DMS 273 treated with DMSO at 0.1 percent for 48 hours (cell line): ENCODE results near the gene FAM240B.

ENCODE experiments used
- DNase-seq: peaks from one replicate; lab custom pipeline; 2025; lab: John Stamatoyannopoulos, UW

FAM240B gene

DNA sequence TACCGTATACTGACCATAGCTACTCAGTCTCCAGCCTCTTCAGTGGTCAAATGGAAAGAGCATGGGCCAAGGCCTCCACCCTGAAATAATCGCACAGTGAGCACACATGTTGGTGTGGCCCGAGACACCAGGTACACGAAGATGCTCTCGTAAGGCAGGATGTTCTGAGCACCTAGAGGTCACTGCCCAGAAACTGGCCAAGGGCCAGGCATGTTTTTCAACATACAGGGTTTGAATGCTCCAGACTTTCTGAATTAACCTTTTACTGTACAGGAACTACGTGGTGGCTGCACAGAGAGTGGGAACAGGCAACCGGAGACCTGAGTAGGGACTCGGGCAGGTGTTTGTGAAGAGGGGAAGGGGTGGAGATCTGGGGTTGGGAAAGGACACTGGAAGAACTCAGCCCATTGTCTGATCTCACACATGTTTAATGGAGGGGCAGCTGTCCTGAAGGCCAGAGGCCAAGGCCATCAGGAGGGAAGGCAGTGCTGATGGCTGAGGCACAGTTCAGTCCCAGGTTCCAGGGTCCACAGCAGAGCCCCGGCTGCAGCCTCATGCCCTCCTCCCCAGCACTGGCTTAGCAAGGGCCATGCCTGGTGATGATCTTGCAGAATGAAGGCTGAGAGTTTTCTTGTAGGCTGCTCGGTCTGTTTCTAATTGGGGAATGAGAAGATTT is 51.0 kb downstream of the FAM240B start:
- no peak for DNase-seq

DNA sequence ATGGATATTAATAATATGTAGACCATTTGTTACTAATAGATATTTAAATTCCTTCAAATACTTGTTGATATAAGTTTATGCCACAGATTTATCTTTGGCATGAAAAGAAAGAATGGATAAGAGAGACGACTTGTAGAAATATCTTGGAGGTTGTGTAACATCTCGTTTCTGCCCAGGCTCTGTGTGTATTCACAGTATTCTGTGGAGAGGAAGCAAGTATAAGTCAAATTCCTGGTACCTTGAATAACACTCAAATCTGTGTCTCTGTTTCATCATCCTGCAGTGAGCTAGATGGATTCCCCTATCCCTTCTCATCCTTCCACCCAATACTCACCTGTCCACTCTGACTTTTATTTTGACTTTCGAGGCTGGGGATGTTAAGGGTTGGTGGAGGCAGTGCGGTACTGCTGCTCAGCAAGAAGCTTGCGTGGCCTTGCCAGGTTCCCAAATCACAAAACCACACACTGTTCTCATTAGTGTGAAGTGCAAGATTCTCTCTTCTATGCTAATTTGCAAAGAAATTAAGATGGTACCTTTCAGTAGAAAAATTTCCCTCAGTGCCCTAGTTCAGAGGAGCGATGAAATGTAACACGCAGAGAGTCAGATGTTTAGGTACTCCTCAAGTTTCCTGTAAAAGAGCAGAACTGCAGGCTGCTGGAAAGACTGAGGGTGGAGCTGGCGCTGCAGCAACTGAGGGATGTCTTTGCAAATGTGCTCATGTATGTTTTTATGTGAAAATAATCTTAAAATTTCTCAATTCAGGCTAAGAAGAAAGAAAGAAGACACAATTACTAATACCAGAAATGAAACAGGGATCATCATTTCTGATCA is 57.0 kb downstream of the FAM240B start:
- DNase-seq: no peak

DNA sequence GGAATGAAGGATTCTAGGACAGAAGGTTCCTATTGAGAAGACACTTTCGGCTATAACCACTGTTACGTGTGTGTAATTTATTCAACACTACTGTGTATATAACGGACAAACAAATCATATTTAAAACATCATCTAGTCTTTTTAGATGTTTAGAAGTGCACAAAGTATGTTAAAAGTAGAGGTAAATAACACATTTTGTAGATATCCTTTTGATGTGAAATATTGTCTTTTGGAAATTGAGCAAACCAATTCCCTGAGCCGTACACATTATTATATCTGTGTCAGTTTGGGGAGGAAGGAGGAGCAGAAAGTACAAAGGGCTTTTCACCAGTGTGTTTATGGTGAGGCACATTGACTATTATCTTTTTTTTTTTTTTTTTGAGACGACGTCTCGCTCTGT is 60.4 kb downstream of the FAM240B start:
- no peak for DNase-seq

DNA sequence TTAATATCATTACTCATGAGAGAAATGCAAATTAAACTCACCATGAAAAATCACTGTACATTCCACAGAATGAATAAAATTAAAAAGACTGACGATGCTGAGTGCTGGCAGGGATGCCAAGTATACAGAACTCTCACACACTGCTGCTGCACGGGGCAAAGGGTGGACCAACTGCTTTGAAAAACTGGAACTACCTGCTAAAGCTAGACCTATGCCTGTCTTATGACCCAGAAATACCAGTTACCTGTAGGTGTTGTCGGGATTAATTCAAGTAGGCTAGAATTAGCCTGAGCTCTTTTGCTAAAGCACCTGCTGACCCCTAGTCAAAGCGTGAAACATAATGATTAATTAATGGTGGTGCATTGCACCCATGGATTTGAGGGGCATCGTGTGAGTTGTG is 63.0 kb downstream of the FAM240B start:
- no peak for DNase-seq

DNA sequence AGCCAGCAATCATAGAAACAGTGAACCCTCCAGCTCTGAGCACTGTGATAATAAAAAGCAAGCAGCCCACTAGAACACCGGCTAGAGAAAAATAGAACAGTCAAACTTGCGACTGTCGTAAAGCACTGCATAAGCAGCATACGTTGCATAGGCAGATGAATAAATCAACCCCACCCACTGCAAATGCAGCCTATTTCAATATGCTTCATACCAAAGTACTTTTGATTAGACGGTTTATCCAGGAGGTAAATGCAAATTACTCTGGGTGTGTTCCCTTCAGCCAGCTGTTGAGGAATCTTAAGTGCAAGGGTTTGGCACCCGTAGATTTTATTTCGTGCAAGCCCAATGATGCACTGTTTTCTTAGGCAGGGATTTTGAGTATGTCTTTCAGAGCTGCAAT is 67.4 kb downstream of the FAM240B start:
- DNase-seq: peak; percentile 22

DNA sequence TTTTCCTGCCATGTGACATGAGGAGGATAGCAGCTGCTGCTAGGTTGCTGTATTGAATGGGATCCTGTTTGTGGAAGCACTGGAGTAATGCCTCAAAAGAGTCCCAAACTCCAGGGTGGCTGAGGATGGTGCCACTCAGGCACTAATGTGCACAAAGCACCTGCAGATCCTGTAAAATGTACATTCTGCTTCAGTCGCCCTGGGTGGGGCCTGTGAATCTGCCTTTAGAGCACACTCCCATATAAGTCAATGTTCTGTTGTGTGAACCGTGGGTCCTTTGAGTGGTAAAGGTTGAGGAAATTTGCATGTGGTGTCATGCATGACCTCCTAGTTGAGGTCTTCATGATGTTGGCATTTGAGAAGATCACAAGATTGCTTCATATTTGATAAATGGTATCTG is 67.9 kb downstream of the FAM240B start:
- DNase-seq: no peak

DNA sequence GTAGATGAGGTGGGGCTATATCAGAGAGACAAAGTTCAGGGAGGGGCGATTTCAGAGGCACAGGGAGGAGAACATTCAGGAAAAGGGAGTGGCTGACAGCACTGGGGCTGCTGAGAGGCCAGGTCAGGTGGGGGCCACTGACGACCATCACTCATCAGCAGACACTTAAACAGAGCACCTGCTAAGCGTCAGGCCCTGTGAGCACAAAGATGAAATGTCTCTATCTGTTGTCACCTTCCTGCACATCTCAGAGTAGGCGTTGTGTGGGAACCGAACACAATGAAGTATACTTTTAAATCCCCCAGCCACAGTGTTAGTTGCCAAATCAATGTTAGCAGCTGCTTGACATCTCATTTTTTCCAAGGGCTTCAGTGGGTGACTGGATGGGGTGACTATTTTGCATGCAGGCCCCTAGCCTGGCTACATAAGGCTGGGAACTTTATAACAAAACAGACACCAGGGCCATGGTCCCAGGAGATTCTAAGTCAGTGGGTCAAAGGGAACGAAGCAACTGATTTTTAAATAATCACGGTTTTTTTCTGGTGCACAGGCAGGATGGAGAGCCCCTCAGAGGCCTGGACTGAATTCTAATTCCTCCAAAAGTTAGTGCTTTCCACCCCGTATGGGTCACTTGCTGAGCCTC is 68.4 kb downstream of the FAM240B start:
- DNase-seq: no peak

DNA sequence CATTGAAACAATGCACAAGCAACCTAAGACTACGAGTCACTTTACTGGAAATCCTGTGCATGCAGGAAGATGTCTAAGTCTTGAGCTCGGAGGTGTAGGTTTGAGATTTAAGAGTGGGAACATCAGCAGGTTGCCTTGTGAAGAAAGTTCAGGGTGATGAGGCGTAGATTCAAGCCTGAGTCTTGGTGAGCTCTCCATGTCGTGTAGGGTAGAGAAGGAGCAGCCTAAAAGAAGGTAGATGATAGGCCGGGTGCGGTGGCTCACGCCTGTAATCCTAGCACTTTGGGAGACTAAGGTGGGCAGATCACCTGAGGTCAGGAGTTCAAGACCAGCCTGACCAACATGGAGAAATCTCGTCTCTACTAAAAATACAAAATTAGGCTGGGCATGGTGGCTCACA is 69.4 kb downstream of the FAM240B start:
- no peak for DNase-seq

DNA sequence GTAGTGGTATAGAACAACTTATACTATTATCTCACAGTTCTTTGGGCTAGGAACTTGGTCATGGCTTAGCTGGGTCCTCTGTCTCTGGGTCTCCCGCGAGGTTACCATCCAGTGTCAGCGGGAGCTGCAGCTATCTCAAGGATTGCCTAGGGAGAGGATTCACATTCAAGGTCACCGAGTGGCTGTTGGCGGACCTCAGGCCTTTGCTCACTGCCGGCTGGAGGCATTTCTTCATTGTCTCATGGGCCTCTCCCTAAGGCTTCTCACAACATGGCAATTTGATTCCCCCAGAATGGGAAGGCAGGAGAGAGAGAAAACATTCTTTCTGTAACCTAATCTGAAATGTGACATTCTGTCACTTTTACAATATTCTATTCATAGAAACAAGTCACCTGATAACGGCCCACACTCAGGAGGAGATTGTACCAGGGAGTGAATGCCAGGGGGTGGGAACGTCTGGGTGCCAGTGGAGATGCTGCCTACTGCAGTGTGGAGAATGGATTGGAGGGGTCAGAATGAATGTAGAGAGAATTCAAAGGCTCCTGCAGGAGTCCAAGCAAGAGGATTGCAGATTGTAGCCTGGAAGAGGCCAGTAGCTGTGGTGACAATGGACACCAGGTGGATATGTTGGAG is 70.1 kb downstream of the FAM240B start:
- DNase-seq: no peak

DNA sequence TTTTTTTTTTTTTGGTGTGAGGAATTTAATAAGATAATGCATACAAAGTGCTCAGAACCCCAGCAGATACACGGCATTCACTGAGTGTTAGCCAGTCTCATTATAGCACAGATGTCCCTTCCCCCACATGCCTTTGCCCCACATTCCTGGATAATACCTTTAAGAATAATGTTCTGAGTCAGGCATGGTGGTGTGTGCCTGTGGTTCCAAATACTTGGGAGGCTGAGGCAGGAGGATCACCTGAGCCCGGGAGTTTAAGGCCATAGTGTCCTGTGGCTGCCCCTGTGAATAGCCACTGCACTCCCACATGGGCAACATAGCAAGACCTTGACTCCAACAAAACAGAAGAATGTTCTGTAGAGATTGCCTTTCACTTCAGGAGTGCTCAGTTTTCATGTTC is 75.3 kb downstream of the FAM240B start:
- no peak for DNase-seq
